Non-pigmented ciliary epithelial cell (primary cell): Measurements from ENCODE around the gene CORO2B.
"Not testable (repeated sequence)": the region's sequence is repeated elsewhere in the genome, so short reads cannot be mapped to it uniquely, and the experiment has no call there.

Experiments
- DNase-seq: peaks from one replicate; pipeline ENCODE4 v3.0.0-alpha.2; 2010; ENCODE audit warnings: low read depth

CORO2B gene

GRCh38 chr15:68730471-68730919 lies 151.7 kb downstream of the CORO2B start:
- DNase-seq: no peak

GRCh38 chr15:68730976-68731897 lies 152.4 kb downstream of the CORO2B start:
- DNase-seq: no peak

GRCh38 chr15:68732451-68732850 lies 153.7 kb downstream of the CORO2B start:
- DNase-seq: no peak

GRCh38 chr15:68733666-68734065 lies 154.9 kb downstream of the CORO2B start:
- DNase-seq: no peak

- no peak for DNase-seq
Measured at GRCh38 chr15:68734352-68734751, 155.6 kb downstream of the CORO2B start.

- no peak for DNase-seq
Measured at GRCh38 chr15:68734881-68735280, 156.1 kb downstream of the CORO2B start.

- no peak for DNase-seq
Measured at GRCh38 chr15:68735610-68736009, 156.8 kb downstream of the CORO2B start.

GRCh38 chr15:68739390-68740080 lies 160.7 kb downstream of the CORO2B start:
- no peak for DNase-seq

- DNase-seq: no peak
Measured at GRCh38 chr15:68743256-68743655, 164.5 kb downstream of the CORO2B start.

GRCh38 chr15:68749365-68749764 lies 170.6 kb downstream of the CORO2B start:
- DNase-seq: no peak

- DNase-seq: no peak
Measured at GRCh38 chr15:68749793-68750192, 171.0 kb downstream of the CORO2B start.

- DNase-seq: no peak
Measured at GRCh38 chr15:68751622-68752021, 172.8 kb downstream of the CORO2B start.

- DNase-seq: no peak
Measured at GRCh38 chr15:68755731-68756130, 176.9 kb downstream of the CORO2B start.

GRCh38 chr15:68759982-68760579 lies 181.3 kb downstream of the CORO2B start:
- DNase-seq: not testable (repeated sequence)

- no peak for DNase-seq
Measured at GRCh38 chr15:68763063-68763462, 184.3 kb downstream of the CORO2B start.

GRCh38 chr15:68764090-68764489 lies 185.3 kb downstream of the CORO2B start:
- no peak for DNase-seq

GRCh38 chr15:68765602-68766368 lies 187.0 kb downstream of the CORO2B start:
- no peak for DNase-seq

- DNase-seq: no peak
Measured at GRCh38 chr15:68767833-68768232, 189.0 kb downstream of the CORO2B start.

- DNase-seq: no peak
Measured at GRCh38 chr15:68768321-68768720, 189.5 kb downstream of the CORO2B start.

- DNase-seq: no peak
Measured at GRCh38 chr15:68769702-68770101, 190.9 kb downstream of the CORO2B start.

GRCh38 chr15:68770216-68770615 lies 191.4 kb downstream of the CORO2B start:
- no peak for DNase-seq

- DNase-seq: no peak
Measured at GRCh38 chr15:68773036-68773435, 194.2 kb downstream of the CORO2B start.
